ENCODE data around the gene TENM3. TPM values are rescaled to one million over a fixed set of nuclear protein-coding genes. Genes with fewer than 3 reads are reported as not detected.

Gene TENM3
- total and polyA plus RNA-seq, 5 experiments from 2014 or later = not detected

- Mint-ChIP-seq H3K4me1 (no peaks in the 10 kb centered on the region), H3K27ac (no peak overlapping the region), H3K27me3 (peaks cover 0 to 4% (median 0%) of the 10 kb centered on the region in 5 donors), H3K9me3 (peaks cover 0 to 8% (median 0%) of the 10 kb centered on the region in 9 donors), H3K36me3 (no peaks in the 10 kb centered on the region), H3K4me3 (no peak overlapping the region)
- ATAC-seq (no peak), DNase-seq (no peak)
- POLR2A ChIA-PET = no interaction called here
These were observed 46.6 kb downstream of the TENM3 start for GRCh38 chr4:182289809-182290208.

GRCh38 chr4:182291175-182291574 is 48.0 kb downstream of the TENM3 start:
- ATAC-seq (no peak), DNase-seq (no peak)
- POLR2A ChIA-PET = no interaction called here
- Mint-ChIP-seq H3K27ac (no peak overlapping the region), H3K9me3 (peaks cover 0 to 8% (median 0%) of the 10 kb centered on the region in 9 donors), H3K27me3 (peaks cover 0 to 4% (median 0%) of the 10 kb centered on the region in 5 donors), H3K4me1 (no peaks in the 10 kb centered on the region), H3K36me3 (no peaks in the 10 kb centered on the region), H3K4me3 (no peak overlapping the region)

GRCh38 chr4:182291597-182292270 is 48.5 kb downstream of the TENM3 start:
- no peak for DNase-seq
- Mint-ChIP-seq H3K27me3 (peaks cover 0 to 4% (median 0%) of the 10 kb centered on the region in 5 donors), H3K9me3 (peaks cover 0 to 6% (median 0%) of the 10 kb centered on the region in 9 donors), H3K27ac (no peak overlapping the region), H3K4me1 (no peaks in the 10 kb centered on the region), H3K36me3 (no peaks in the 10 kb centered on the region), H3K4me3 (no peak overlapping the region)
- no peak for ATAC-seq
- POLR2A ChIA-PET = no interaction called here

- no peaks in the 10 kb centered on the region for H3K36me3 Mint-ChIP-seq
- POLR2A ChIA-PET = no interaction called here
- H3K4me1 Mint-ChIP-seq = no peaks in the 10 kb centered on the region
- ATAC-seq (no peak), DNase-seq (no peak)
- H3K4me3 Mint-ChIP-seq = no peak overlapping the region
- peaks cover 0 to 4% (median 0%) of the 10 kb centered on the region in 5 donors for H3K27me3 Mint-ChIP-seq
- H3K27ac Mint-ChIP-seq = no peak overlapping the region
- H3K9me3 Mint-ChIP-seq = peaks cover 0 to 6% (median 0%) of the 10 kb centered on the region in 9 donors
These were observed 49.4 kb downstream of the TENM3 start for GRCh38 chr4:182292612-182293011.

- ATAC-seq = no peak
- peaks cover 0 to 6% (median 0%) of the 10 kb centered on the region in 9 donors for H3K9me3 Mint-ChIP-seq
- no peaks in the 10 kb centered on the region for H3K36me3 Mint-ChIP-seq
- no peaks in the 10 kb centered on the region for H3K4me1 Mint-ChIP-seq
- H3K27me3 Mint-ChIP-seq = peaks cover 0 to 11% (median 2%) of the 10 kb centered on the region in 5 donors
- POLR2A ChIA-PET = no interaction called here
- no peak overlapping the region for H3K4me3 Mint-ChIP-seq
- DNase-seq = no peak
- no peak overlapping the region for H3K27ac Mint-ChIP-seq
These were observed 50.6 kb downstream of the TENM3 start for GRCh38 chr4:182293691-182294255.

- DNase-seq = no peak
- Mint-ChIP-seq H3K27ac (no peak overlapping the region), H3K4me3 (no peak overlapping the region), H3K4me1 (no peaks in the 10 kb centered on the region), H3K36me3 (no peaks in the 10 kb centered on the region), H3K9me3 (peaks cover 0 to 6% (median 0%) of the 10 kb centered on the region in 9 donors), H3K27me3 (peaks cover 0 to 11% (median 2%) of the 10 kb centered on the region in 5 donors)
- no peak for ATAC-seq
- POLR2A ChIA-PET = no interaction called here
These were observed 51.2 kb downstream of the TENM3 start for GRCh38 chr4:182294451-182294850.

- H3K4me1 Mint-ChIP-seq = no peaks in the 10 kb centered on the region
- H3K27ac Mint-ChIP-seq = no peak overlapping the region
- H3K4me3 Mint-ChIP-seq = no peak overlapping the region
- DNase-seq (no peak), ATAC-seq (no peak)
- POLR2A ChIA-PET = no interaction called here
- peaks cover 0 to 3% (median 0%) of the 10 kb centered on the region in 9 donors for H3K9me3 Mint-ChIP-seq
- H3K27me3 Mint-ChIP-seq = peaks cover 0 to 7% (median 2%) of the 10 kb centered on the region in 5 donors
- no peaks in the 10 kb centered on the region for H3K36me3 Mint-ChIP-seq
These were observed 54.5 kb downstream of the TENM3 start for GRCh38 chr4:182297659-182298058.

GRCh38 chr4:182301736-182302135 is 58.5 kb downstream of the TENM3 start:
- DNase-seq (no peak), ATAC-seq (no peak)
- H3K4me1 Mint-ChIP-seq = peaks cover 0 to 2% (median 0%) of the 10 kb centered on the region in 4 donors
- H3K27ac Mint-ChIP-seq = no peak overlapping the region
- peaks cover 0 to 12% (median 2%) of the 10 kb centered on the region in 9 donors for H3K9me3 Mint-ChIP-seq
- no peak overlapping the region for H3K4me3 Mint-ChIP-seq
- POLR2A ChIA-PET = no interaction called here
- no peaks in the 10 kb centered on the region for H3K36me3 Mint-ChIP-seq
- peaks cover 0 to 7% (median 2%) of the 10 kb centered on the region in 5 donors for H3K27me3 Mint-ChIP-seq

GRCh38 chr4:182303847-182304246 is 60.6 kb downstream of the TENM3 start:
- ATAC-seq = no peak

GRCh38 chr4:182306792-182307507 is 63.7 kb downstream of the TENM3 start:
- peaks cover 0 to 2% (median 0%) of the 10 kb centered on the region in 4 donors for H3K4me1 Mint-ChIP-seq
- no peak overlapping the region for H3K4me3 Mint-ChIP-seq
- POLR2A ChIA-PET = no interaction called here
- H3K27me3 Mint-ChIP-seq = no peaks in the 10 kb centered on the region
- no peak overlapping the region for H3K27ac Mint-ChIP-seq
- H3K36me3 Mint-ChIP-seq = no peaks in the 10 kb centered on the region
- DNase-seq (no peak), ATAC-seq (no peak)
- peaks cover 0 to 12% (median 0%) of the 10 kb centered on the region in 9 donors for H3K9me3 Mint-ChIP-seq

More at GRCh38 chr4:182303847-182304246, 60.6 kb downstream of the TENM3 start:
- DNase-seq = no peak
- Mint-ChIP-seq H3K4me3 (no peak overlapping the region), H3K4me1 (peaks cover 0 to 2% (median 0%) of the 10 kb centered on the region in 4 donors), H3K27ac (no peak overlapping the region), H3K9me3 (peaks cover 0 to 12% (median 0%) of the 10 kb centered on the region in 9 donors), H3K27me3 (no peaks in the 10 kb centered on the region), H3K36me3 (no peaks in the 10 kb centered on the region)
- POLR2A ChIA-PET = no interaction called here

GRCh38 chr4:182307746-182308145 is 64.5 kb downstream of the TENM3 start:
- Mint-ChIP-seq H3K27ac (no peak overlapping the region), H3K36me3 (no peaks in the 10 kb centered on the region), H3K27me3 (no peaks in the 10 kb centered on the region), H3K9me3 (peaks cover 0 to 8% (median 0%) of the 10 kb centered on the region in 9 donors), H3K4me1 (peaks cover 0 to 2% (median 0%) of the 10 kb centered on the region in 4 donors), H3K4me3 (no peak overlapping the region)
- POLR2A ChIA-PET = no interaction called here
- ATAC-seq = no peak
- DNase-seq = no peak

- Mint-ChIP-seq H3K36me3 (peaks cover 0 to 10% (median 0%) of the 10 kb centered on the region in 3 donors), H3K27ac (no peak overlapping the region), H3K9me3 (peaks cover 2 to 20% (median 11%) of the 10 kb centered on the region in 9 donors), H3K4me1 (peaks cover 0 to under 1% (median 0%) of the 10 kb centered on the region in 4 donors), H3K27me3 (no peaks in the 10 kb centered on the region), H3K4me3 (no peak overlapping the region)
- POLR2A ChIA-PET = no interaction called here
- DNase-seq = no peak
- no peak for ATAC-seq
These were observed 66.7 kb downstream of the TENM3 start for GRCh38 chr4:182309877-182310276.

GRCh38 chr4:182310316-182310715 is 67.1 kb downstream of the TENM3 start:
- H3K4me1 Mint-ChIP-seq = no peaks in the 10 kb centered on the region

More at GRCh38 chr4:182310316-182310715, 67.1 kb downstream of the TENM3 start:
- ATAC-seq (no peak), DNase-seq (no peak)
- Mint-ChIP-seq H3K27ac (no peak overlapping the region), H3K4me3 (no peak overlapping the region), H3K9me3 (peaks cover 2 to 20% (median 15%) of the 10 kb centered on the region in 9 donors), H3K36me3 (peaks cover 0 to 13% (median 0%) of the 10 kb centered on the region in 3 donors), H3K27me3 (no peaks in the 10 kb centered on the region)
- POLR2A ChIA-PET = no interaction called here

Measured in naive thymus-derived CD8-positive, alpha-beta T cell (primary cell).